K562 (cell line): ENCODE measurements around the gene ZNF668. TPM values are rescaled to one million over a fixed set of nuclear protein-coding genes. Genes with fewer than 3 reads are reported as not detected.

Source experiments
- ARID3B ChIP-seq: fragments of 250-450 bp; sonication (Bioruptor Pico); IDR thresholded peaks from 2 replicates; pipeline ENCODE4 v1.4.0; 2020; ENCODE audit warnings: borderline replicate concordance
- CXXC5 ChIP-seq: fragments of 250-450 bp; sonication (Bioruptor Pico); IDR thresholded peaks from 2 replicates; pipeline ENCODE4 v1.8.0; 2022; ENCODE audit warnings: inconsistent platforms, mild to moderate bottlenecking, moderate library complexity
- E2F6 ChIP-seq, 2 experiments: IDR thresholded peaks; 2 replicates each; pipeline ENCODE4 v1.6.1; 2011; ENCODE audit warnings: borderline replicate concordance in 1 of 2, control low read depth in 1 of 2, low read depth in 1 of 2, low read length in 1 of 2, mild to moderate bottlenecking in 1 of 2, mixed read lengths in 1 of 2, moderate library complexity in 1 of 2; ENCODE audit not compliant: insufficient read depth in 1 of 2, insufficient read length in 1 of 2, poor library complexity in 1 of 2, severe bottlenecking in 1 of 2; ENCODE audit errors: extremely low read depth in 1 of 2
- ETV6 ChIP-seq, 3 experiments: fragments of 150-350 bp in 1 of 3; sonication (generic) in 1 of 3; formaldehyde crosslinking in 1 of 3; IDR thresholded peaks; 2 replicates each; pipeline versions ENCODE4 v1.6.1 to v1.8.0; 2014 to 2022; ENCODE audit warnings: borderline replicate concordance in 2 of 3, low read depth in 2 of 3, antibody characterized with exemption in 1 of 3, low read length in 1 of 3, mild to moderate bottlenecking in 1 of 3, missing genetic modification reagents in 1 of 3
- KHSRP ChIP-seq: fragments of 450-650 bp; IDR thresholded peaks from 2 replicates; pipeline ENCODE4 v1.6.1; 2017
- KLF1 ChIP-seq: fragments of 450-650 bp; IDR thresholded peaks from 2 replicates; pipeline ENCODE4 v1.6.1; 2016; ENCODE audit warnings: missing genetic modification characterization, missing compliant biosample characterization
- L3MBTL2 ChIP-seq: fragments of 450-650 bp; IDR thresholded peaks from 2 replicates; pipeline ENCODE4 v1.6.1; 2016; ENCODE audit warnings: mild to moderate bottlenecking, moderate library complexity
- MAX ChIP-seq: sonication (generic); formaldehyde crosslinking; IDR thresholded peaks from 2 replicates; pipeline ENCODE4 v1.9.0; 2022; ENCODE audit warnings: mild to moderate bottlenecking, missing genetic modification reagents
- NCOA1 ChIP-seq: fragments of 450-650 bp; IDR thresholded peaks from 2 replicates; pipeline ENCODE4 v1.6.1; 2016; ENCODE audit warnings: low read depth
- NFATC3 ChIP-seq: fragments of 450-650 bp; IDR thresholded peaks from 2 replicates; pipeline ENCODE4 v1.6.1; 2017; ENCODE audit warnings: mild to moderate bottlenecking
- RFX1 ChIP-seq: fragments of 450-650 bp; IDR thresholded peaks from 2 replicates; pipeline ENCODE4 v1.6.1; 2016; ENCODE audit warnings: mild to moderate bottlenecking, moderate library complexity
- SAFB ChIP-seq: fragments of 200-400 bp; formaldehyde crosslinking; IDR thresholded peaks from 2 replicates; pipeline ENCODE4 v1.6.1; 2017; ENCODE audit warnings: low read depth, low read length, borderline replicate concordance
- SMARCE1 ChIP-seq: fragments of 450-650 bp; IDR thresholded peaks from 2 replicates; pipeline ENCODE4 v1.7.1; 2016; ENCODE audit warnings: mild to moderate bottlenecking
- YY1 ChIP-seq, 3 experiments: IDR thresholded peaks; 2 replicates each; pipeline ENCODE4 v1.6.1; 2011; ENCODE audit warnings: low read length in 2 of 3, mild to moderate bottlenecking in 2 of 3, moderate library complexity in 2 of 3, borderline replicate concordance in 1 of 3, control low read depth in 1 of 3, low read depth in 1 of 3; ENCODE audit not compliant: insufficient read depth in 3 of 3, insufficient replicate concordance in 2 of 3, control insufficient read depth in 1 of 3, insufficient read length in 1 of 3; ENCODE audit errors: extremely low read depth in 1 of 3
- ZBTB11 ChIP-seq, 3 experiments: fragments of 200-800 bp in 1 of 3; fragments of 250-450 bp in 1 of 3; fragments of 450-650 bp in 1 of 3; sonication (Bioruptor Pico) in 1 of 3; sonication (Bioruptor generic) in 1 of 3; formaldehyde crosslinking in 1 of 3; IDR thresholded peaks; 2 replicates each; pipeline versions ENCODE4 v1.6.1 to v1.8.0; 2016 to 2022; ENCODE audit warnings: mild to moderate bottlenecking in 2 of 3, missing genetic modification characterization in 2 of 3, missing compliant biosample characterization in 1 of 3, moderate library complexity in 1 of 3
- ZBTB49 ChIP-seq: sonication (generic); formaldehyde crosslinking; IDR thresholded peaks from 2 replicates; pipeline ENCODE4 v1.8.0; 2022; ENCODE audit warnings: missing genetic modification reagents, mild to moderate bottlenecking, borderline replicate concordance
- polyA plus RNA-seq, 8 experiments: library from polyadenylated mRNA; depleted of rRNA in 4 of 8; stranded (reverse) in 5 of 8; unstranded in 3 of 8; fragments of >200 nt; fragmentation: Nextera tagmentation in 2 of 8; fragmentation: Illumina TruSeq in 1 of 8; extraction: Ambion mirVana in 2 of 8; extraction: Trizol in 1 of 8; gene quantifications; 2 replicates each; pipeline versions ENCODE4 v1.2.1 to v1.2.3, GENCODE V29; 2011 to 2014; ENCODE audit warnings: inconsistent platforms in 1 of 8, missing spikeins in 1 of 8
- total RNA-seq, 7 experiments: library from RNA; depleted of rRNA in 6 of 7; stranded (reverse); fragments of >200 nt in 6 of 7; fragmentation: Illumina TruSeq in 2 of 7; extraction: Trizol in 2 of 7; gene quantifications; 2 replicates each; pipeline versions ENCODE4 v1.2.1 to v1.2.3, GENCODE V29; 2011 to 2021; ENCODE audit warnings: low replicate concordance in 1 of 7

The ZNF668 gene
- total and polyA plus RNA-seq, 9 of the 15 experiments (the other 6 are each of a cell fraction or from before 2014, with no cell fraction given): 0.04 to 15.3 (median 3.8) TPM; not detected in 1

- TF ChIP-seq L3MBTL2 (peak; percentile 78), ZBTB49 (CRISPR knock-in tag) (no peak), MAX (CRISPR knock-in tag) (peak; percentile 54; the same call in 1 of the 2 replicates), KLF1 (tag) (no peak), ETV6 (IDR thresholded peaks at IDR 0.05; ENCODE audit: borderline replicate concordance in 1 of 2, low read depth in 2 of 2, low read length in 1 of 2) (no peak), ETV6 (CRISPR knock-in tag; IDR thresholded peaks at IDR 0.05; ENCODE audit: borderline replicate concordance) (no peak), E2F6 (IDR thresholded peaks at IDR 0.05; ENCODE audit: borderline replicate concordance in 1 of 2, extremely low read depth in 1 of 2, insufficient read depth in 1 of 2, insufficient read length in 1 of 2, low read depth in 1 of 2, low read length in 1 of 2, poor library complexity in 1 of 2, severe bottlenecking in 1 of 2) (peak; percentile 42 to 56), NFATC3 (no peak), NCOA1 (no peak), YY1 (IDR thresholded peaks at IDR 0.05; ENCODE audit: borderline replicate concordance in 1 of 3, control insufficient read depth in 1 of 3, extremely low read depth in 1 of 3, insufficient read depth in 3 of 3, insufficient read length in 1 of 3, insufficient replicate concordance in 2 of 3, low read depth in 1 of 3, low read length in 2 of 3) (peak in 2 of 3 experiments; percentile 55 to 63), KHSRP (no peak), ZBTB11 (CRISPR knock-in tag; IDR thresholded peaks at IDR 0.05) (peak in 1 of 3 experiments; percentile 69; a peak in 1 of 6 replicates), SAFB (peak; percentile 61; the same call in 1 of the 2 replicates), RFX1 (no peak), ARID3B (CRISPR knock-in tag) (no peak), SMARCE1 (no peak), CXXC5 (peak; percentile 94)
Measured at GRCh38 chr16:31108035-31108793, 34.2 kb upstream of the ZNF668 start, which contains the start of gene BCKDK (continued).
